ENCODE data around the gene CDH23.

Gene CDH23

GRCh38 chr10:71799608-71800453 lies 403.1 kb downstream of the CDH23 start:
- Histone ChIP-seq H3K36me3 (ENCODE audit: control insufficient read depth, insufficient read depth, low read length) (no peaks in the 10 kb centered on the region), H3K4me3 (ENCODE audit: insufficient read depth, low read depth, low read length) (no peak overlapping the region), H3K27me3 (ENCODE audit: control insufficient read depth, insufficient read depth, low read length, poor library complexity, severe bottlenecking) (peaks cover 1% of the 10 kb centered on the region), H3K9me3 (ENCODE audit: control insufficient read depth, low read length) (no peaks in the 10 kb centered on the region), H3K27ac (ENCODE audit: insufficient read depth, low read depth, low read length, poor library complexity, severe bottlenecking) (no peak overlapping the region), H3K4me1 (ENCODE audit: control insufficient read depth, insufficient read depth, low read length) (no peaks in the 10 kb centered on the region)
- WGBS, 2 experiments, result 80 to 91% methylated on average over 3 of the region's 3 CpGs

GRCh38 chr10:71801361-71801760 lies 404.6 kb downstream of the CDH23 start:
- Histone ChIP-seq H3K27me3 (ENCODE audit: control insufficient read depth, insufficient read depth, low read length, poor library complexity, severe bottlenecking) (peaks cover 6% of the 10 kb centered on the region), H3K4me1 (ENCODE audit: control insufficient read depth, insufficient read depth, low read length) (no peaks in the 10 kb centered on the region), H3K4me3 (ENCODE audit: insufficient read depth, low read depth, low read length) (no peak overlapping the region), H3K27ac (ENCODE audit: insufficient read depth, low read depth, low read length, poor library complexity, severe bottlenecking) (no peak overlapping the region), H3K9me3 (ENCODE audit: control insufficient read depth, low read length) (no peaks in the 10 kb centered on the region), H3K36me3 (ENCODE audit: control insufficient read depth, insufficient read depth, low read length) (no peaks in the 10 kb centered on the region)
- WGBS, 2 experiments, result 93 to 95% methylated on average over 9 of the region's 9 CpGs

DNA sequence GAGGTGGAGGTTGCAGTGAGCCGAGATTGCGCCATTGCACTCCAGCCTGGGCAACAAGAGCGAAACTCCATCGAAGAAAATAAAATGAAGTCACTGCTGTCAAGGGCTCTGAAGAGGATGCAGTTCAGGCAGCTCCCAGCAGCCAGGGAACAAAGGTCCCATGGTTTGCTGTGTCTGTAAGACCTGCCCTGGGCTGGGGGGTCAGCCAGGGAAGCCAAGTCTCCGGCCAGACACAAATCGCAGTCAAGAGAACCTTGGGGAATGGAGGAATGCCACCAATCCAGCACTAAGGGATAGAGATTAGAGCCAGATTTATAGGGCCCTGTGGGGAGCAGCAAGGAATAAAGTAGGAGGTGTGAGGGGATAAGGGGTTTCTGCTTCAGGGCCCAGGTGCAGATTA lies 405.5 kb downstream of the CDH23 start:
- WGBS, 2 experiments, result 91 to 93% methylated on average over 6 of the region's 6 CpGs
- no peaks in the 10 kb centered on the region for H3K9me3 ChIP-seq (ENCODE audit: control insufficient read depth, low read length)
- no peaks in the 10 kb centered on the region for H3K4me1 ChIP-seq (ENCODE audit: control insufficient read depth, insufficient read depth, low read length)
- H3K4me3 ChIP-seq (ENCODE audit: insufficient read depth, low read depth, low read length), result no peak overlapping the region
- peaks cover 6% of the 10 kb centered on the region for H3K27me3 ChIP-seq (ENCODE audit: control insufficient read depth, insufficient read depth, low read length, poor library complexity, severe bottlenecking)
- H3K27ac ChIP-seq (ENCODE audit: insufficient read depth, low read depth, low read length, poor library complexity, severe bottlenecking), result no peak overlapping the region
- no peaks in the 10 kb centered on the region for H3K36me3 ChIP-seq (ENCODE audit: control insufficient read depth, insufficient read depth, low read length)

DNA sequence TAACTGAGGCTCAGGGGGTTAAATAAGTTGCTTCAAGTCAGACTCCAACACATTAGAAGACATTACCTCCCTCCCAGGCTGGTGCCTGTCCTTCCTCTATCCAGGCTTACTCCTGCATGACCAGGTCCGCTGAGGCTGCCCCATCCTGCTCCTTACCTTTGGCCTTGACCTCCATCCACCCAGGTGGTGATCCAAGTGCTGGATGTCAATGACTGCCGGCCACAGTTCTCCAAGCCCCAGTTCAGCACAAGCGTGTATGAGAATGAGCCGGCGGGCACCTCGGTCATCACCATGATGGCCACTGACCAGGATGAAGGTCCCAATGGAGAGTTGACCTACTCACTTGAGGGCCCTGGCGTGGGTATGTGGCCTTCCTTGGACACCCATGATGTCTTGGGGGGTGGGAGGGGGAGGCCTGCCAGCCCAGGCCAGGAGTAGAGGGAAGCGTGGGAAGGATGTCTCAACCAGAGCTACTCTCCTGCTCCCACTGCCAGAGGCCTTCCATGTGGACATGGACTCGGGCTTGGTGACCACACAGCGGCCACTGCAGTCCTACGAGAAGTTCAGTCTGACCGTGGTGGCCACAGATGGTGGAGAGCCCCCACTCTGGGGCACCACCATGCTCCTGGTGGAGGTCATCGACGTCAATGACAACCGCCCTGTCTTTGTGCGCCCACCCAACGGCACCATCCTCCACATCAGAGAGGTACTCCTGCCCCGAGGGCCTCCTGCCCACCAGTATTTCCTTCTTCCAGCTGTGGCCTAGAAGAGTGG lies 406.2 kb downstream of the CDH23 start:
- 92% methylated on average over 18 of the region's 18 CpGs for WGBS, 2 experiments
- Histone ChIP-seq H3K9me3 (ENCODE audit: control insufficient read depth, low read length) (no peaks in the 10 kb centered on the region), H3K36me3 (ENCODE audit: control insufficient read depth, insufficient read depth, low read length) (no peaks in the 10 kb centered on the region), H3K4me3 (ENCODE audit: insufficient read depth, low read depth, low read length) (no peak overlapping the region), H3K27ac (ENCODE audit: insufficient read depth, low read depth, low read length, poor library complexity, severe bottlenecking) (no peak overlapping the region), H3K4me1 (ENCODE audit: control insufficient read depth, insufficient read depth, low read length) (no peaks in the 10 kb centered on the region), H3K27me3 (ENCODE audit: control insufficient read depth, insufficient read depth, low read length, poor library complexity, severe bottlenecking) (peaks cover 6% of the 10 kb centered on the region)

DNA sequence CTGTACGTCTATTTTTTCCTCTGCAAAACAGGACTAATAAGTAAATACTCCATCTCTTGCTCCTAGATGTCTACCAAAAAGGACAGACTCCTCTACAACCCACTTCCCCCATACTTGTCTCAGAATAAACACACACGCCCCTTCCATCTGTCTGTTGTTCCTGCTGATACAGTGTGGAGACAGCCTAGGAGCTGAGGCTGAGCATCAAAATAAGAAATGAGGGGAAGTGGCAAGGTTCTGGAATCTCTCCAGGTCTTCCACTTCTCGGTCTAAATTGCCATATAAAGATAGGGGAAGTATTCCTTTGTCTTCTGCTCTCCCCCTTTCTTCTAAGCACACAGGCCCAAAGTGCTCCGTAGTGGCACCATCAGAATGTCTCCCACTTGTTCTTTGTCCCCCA lies 407.4 kb downstream of the CDH23 start:
- Histone ChIP-seq H3K36me3 (ENCODE audit: control insufficient read depth, insufficient read depth, low read length) (no peaks in the 10 kb centered on the region), H3K27me3 (ENCODE audit: control insufficient read depth, insufficient read depth, low read length, poor library complexity, severe bottlenecking) (peaks cover 6% of the 10 kb centered on the region), H3K4me1 (ENCODE audit: control insufficient read depth, insufficient read depth, low read length) (no peaks in the 10 kb centered on the region), H3K27ac (ENCODE audit: insufficient read depth, low read depth, low read length, poor library complexity, severe bottlenecking) (no peak overlapping the region), H3K4me3 (ENCODE audit: insufficient read depth, low read depth, low read length) (no peak overlapping the region), H3K9me3 (ENCODE audit: control insufficient read depth, low read length) (no peaks in the 10 kb centered on the region)
- 76 to 84% methylated on average over 4 of the region's 4 CpGs for WGBS, 2 experiments

DNA sequence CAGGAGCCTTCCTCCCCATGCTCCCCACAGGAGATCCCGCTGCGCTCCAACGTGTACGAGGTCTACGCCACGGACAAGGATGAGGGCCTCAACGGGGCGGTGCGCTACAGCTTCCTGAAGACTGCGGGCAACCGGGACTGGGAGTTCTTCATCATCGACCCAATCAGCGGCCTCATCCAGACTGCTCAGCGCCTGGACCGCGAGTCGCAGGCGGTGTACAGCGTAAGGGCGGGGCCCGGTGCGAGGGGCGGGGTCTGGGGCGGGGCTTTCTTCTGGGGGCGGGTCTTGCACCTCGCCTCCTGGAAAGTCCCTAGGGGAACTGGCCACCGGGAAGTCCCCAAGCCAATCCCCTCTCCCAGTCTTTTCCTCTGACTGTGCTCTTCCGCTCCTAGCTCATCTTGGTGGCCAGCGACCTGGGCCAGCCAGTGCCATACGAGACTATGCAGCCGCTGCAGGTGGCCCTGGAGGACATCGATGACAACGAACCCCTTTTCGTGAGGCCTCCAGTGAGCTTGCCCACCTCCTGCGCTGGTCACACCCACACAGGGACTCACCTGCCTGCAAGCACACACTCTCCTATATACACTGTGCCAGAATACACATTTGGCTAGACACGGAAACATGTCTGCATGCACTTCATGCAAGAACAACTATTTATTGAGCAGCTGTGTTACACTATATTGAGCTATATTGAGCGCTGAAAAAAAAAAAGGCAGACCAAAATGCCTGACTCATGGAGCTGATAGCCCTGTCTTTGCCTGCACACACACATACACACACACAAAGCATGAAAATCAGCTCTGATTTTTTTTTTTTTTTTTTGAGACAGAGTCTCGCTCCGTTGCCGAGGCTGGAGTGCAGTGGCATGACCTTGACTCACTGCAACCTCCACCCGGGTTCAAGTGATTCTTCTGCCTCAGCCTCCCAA lies 409.3 kb downstream of the CDH23 start:
- H3K9me3 ChIP-seq (ENCODE audit: control insufficient read depth, low read length), result no peaks in the 10 kb centered on the region
- no peak overlapping the region for H3K4me3 ChIP-seq (ENCODE audit: insufficient read depth, low read depth, low read length)
- H3K27me3 ChIP-seq (ENCODE audit: control insufficient read depth, insufficient read depth, low read length, poor library complexity, severe bottlenecking), result peaks cover 6% of the 10 kb centered on the region
- H3K4me1 ChIP-seq (ENCODE audit: control insufficient read depth, insufficient read depth, low read length), result no peaks in the 10 kb centered on the region
- no peak overlapping the region for H3K27ac ChIP-seq (ENCODE audit: insufficient read depth, low read depth, low read length, poor library complexity, severe bottlenecking)
- 76 to 78% methylated on average over 41 of the region's 41 CpGs for WGBS, 2 experiments
- H3K36me3 ChIP-seq (ENCODE audit: control insufficient read depth, insufficient read depth, low read length), result no peaks in the 10 kb centered on the region

GRCh38 chr10:71806704-71807556 lies 410.2 kb downstream of the CDH23 start:
- H3K4me1 ChIP-seq (ENCODE audit: control insufficient read depth, insufficient read depth, low read length), result no peaks in the 10 kb centered on the region
- H3K36me3 ChIP-seq (ENCODE audit: control insufficient read depth, insufficient read depth, low read length), result no peaks in the 10 kb centered on the region
- peaks cover 6% of the 10 kb centered on the region for H3K27me3 ChIP-seq (ENCODE audit: control insufficient read depth, insufficient read depth, low read length, poor library complexity, severe bottlenecking)
- 92 to 95% methylated on average over 23 of the region's 23 CpGs for WGBS, 2 experiments
- no peak overlapping the region for H3K27ac ChIP-seq (ENCODE audit: insufficient read depth, low read depth, low read length, poor library complexity, severe bottlenecking)
- H3K4me3 ChIP-seq (ENCODE audit: insufficient read depth, low read depth, low read length), result no peak overlapping the region
- no peaks in the 10 kb centered on the region for H3K9me3 ChIP-seq (ENCODE audit: control insufficient read depth, low read length)

GRCh38 chr10:71807557-71808510 lies 411.1 kb downstream of the CDH23 start:
- Histone ChIP-seq H3K27me3 (ENCODE audit: control insufficient read depth, insufficient read depth, low read length, poor library complexity, severe bottlenecking) (peaks cover 6% of the 10 kb centered on the region), H3K4me1 (ENCODE audit: control insufficient read depth, insufficient read depth, low read length) (peaks cover under 1% of the 10 kb centered on the region), H3K36me3 (ENCODE audit: control insufficient read depth, insufficient read depth, low read length) (no peaks in the 10 kb centered on the region), H3K4me3 (ENCODE audit: insufficient read depth, low read depth, low read length) (no peak overlapping the region), H3K9me3 (ENCODE audit: control insufficient read depth, low read length) (no peaks in the 10 kb centered on the region), H3K27ac (ENCODE audit: insufficient read depth, low read depth, low read length, poor library complexity, severe bottlenecking) (no peak overlapping the region)
- 93 to 95% methylated on average over 21 of the region's 21 CpGs for WGBS, 2 experiments

Measured in ectodermal cell (in vitro differentiated cells).